Activated naive CD4-positive, alpha-beta T cell treated with anti-CD3 and anti-CD28 coated beads, Interleukin-2, amount 50 U/mL, for 72 hours (primary cell): ENCODE data around the gene PCDHA12. TPM values are rescaled to one million over a fixed set of nuclear protein-coding genes. Genes with fewer than 3 reads are reported as not detected.

Experiments
- ATAC-seq, 2 donors: fragments of 150-1000 bp; cut with Tn5 transposase; 2 replicates each; pipeline ENCODE4 v1.10.0; 2021; ENCODE audit warnings: mild to moderate bottlenecking in 2 of 2, moderate library complexity in 2 of 2
- DNase-seq, 2 donors: peaks; one replicate each; pipeline ENCODE4 v3.0.0; 2021 to 2022; ENCODE audit warnings: low spot score in 2 of 2
- H3K27ac Mint-ChIP-seq, 2 donors: one replicate each; pipeline ENCODE4 v1.8.0; 2022; ENCODE audit warnings: mild to moderate bottlenecking in 2 of 2, mixed read lengths in 2 of 2
- H3K36me3 Mint-ChIP-seq, 2 donors: one replicate each; pipeline ENCODE4 v1.8.0; 2022; ENCODE audit warnings: mixed read lengths in 2 of 2
- H3K9me3 Mint-ChIP-seq, 2 donors: one replicate each; pipeline ENCODE4 v1.8.0; 2022; ENCODE audit warnings: mixed read lengths in 2 of 2
- total RNA-seq, 2 donors: library from RNA; stranded (reverse); gene quantifications; one replicate each; pipeline ENCODE4 v1.2.3, GENCODE V29; 2022

The PCDHA12 gene
- total RNA-seq, 2 donors from 2014 or later = not detected

DNA sequence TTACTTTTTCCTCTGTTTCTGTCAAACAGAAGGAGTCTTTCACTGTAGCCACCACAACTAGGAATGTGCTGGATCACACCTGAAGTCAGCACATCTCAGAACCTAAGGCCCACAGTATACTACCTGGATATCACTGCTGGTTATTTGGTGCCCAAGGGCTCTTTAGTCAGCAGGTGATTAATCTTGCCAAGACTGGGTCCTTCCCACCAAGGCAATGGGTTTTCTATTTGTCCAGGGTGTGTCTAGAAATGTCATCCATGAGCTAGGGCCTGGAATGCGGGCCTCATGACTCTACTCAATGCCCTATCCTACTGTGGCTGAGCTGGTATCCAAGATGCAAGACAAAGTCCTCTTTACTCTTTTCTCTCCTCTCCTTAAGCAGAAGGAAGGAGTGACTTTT lies 41.2 kb downstream of the PCDHA12 start:
- no peak for ATAC-seq
- DNase-seq = no peak
- Mint-ChIP-seq H3K36me3 (peaks cover 0 to 13% of the 10 kb centered on the region in 2 donors), H3K27ac (no peak overlapping the region), H3K9me3 (peaks cover 15 to 22% of the 10 kb centered on the region in 2 donors)

DNA sequence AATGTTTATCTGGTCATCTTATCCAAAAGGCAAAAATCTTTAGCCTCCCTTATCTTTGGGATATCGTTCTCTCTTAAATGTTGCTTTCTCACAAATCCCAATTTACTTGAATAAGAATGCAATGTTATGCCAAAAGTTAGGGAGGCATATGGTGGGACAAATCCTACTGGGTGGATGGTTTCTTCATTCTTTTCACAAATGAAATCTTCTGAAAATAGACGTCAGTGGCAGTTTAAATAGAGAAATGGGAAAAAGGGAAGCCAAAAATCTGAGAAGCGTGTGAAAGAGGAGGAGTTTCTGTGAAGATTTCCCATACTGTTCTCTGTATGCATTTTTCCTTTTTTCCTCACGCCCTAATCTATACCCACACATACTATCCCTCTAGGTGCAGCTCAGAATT lies 48.5 kb downstream of the PCDHA12 start:
- Mint-ChIP-seq H3K36me3 (peaks cover 0 to 17% of the 10 kb centered on the region in 2 donors), H3K9me3 (peaks cover 0 to 4% of the 10 kb centered on the region in 2 donors), H3K27ac (no peak overlapping the region)
- ATAC-seq (no peak), DNase-seq (no peak)

DNA sequence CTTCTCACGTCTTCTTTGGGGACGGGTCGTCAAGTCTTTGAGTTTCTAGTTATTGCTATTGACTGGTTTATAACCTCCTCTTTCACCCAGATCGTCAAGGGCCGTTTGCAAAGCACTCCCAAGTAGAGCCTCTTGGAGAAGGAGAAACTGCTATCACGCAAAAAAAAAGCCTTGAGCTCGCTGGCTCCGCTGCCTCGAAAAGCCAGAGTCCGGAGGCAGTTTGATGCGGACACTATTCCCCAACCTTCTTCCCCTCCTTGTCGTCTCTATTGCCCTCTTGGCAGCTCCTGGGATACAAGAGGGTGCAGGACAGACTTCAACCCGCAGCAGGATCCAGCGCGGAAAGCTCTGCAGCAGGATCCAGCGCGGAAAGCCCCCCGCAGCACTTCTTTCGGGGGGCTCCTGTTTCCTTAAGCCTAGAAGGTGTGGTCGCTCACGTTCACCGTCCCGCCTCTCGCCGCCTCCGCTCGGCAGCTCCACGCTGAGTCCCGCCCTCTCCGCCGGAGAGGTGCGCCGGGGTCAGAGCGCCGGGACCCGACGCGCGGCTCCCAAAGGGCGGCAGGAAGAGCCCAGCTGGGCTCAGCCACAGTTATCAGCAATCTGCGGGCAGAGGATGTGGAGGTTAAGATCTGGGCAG lies 50.8 kb downstream of the PCDHA12 start, which contains the start of gene PCDHAC1:
Gene PCDHAC1, plus strand, starts transcription at position 494 of the 637 bp plus-strand sequence. CDS start 594 bp downstream, outside the sequence.
- H3K9me3 Mint-ChIP-seq = no peaks in the 10 kb centered on the region
- DNase-seq = no peak
- no peak for ATAC-seq
- H3K27ac Mint-ChIP-seq = no peak within 1 kb of the TSS
- H3K36me3 Mint-ChIP-seq = peaks cover 0 to 17% of the 10 kb centered on the region in 2 donors

DNA sequence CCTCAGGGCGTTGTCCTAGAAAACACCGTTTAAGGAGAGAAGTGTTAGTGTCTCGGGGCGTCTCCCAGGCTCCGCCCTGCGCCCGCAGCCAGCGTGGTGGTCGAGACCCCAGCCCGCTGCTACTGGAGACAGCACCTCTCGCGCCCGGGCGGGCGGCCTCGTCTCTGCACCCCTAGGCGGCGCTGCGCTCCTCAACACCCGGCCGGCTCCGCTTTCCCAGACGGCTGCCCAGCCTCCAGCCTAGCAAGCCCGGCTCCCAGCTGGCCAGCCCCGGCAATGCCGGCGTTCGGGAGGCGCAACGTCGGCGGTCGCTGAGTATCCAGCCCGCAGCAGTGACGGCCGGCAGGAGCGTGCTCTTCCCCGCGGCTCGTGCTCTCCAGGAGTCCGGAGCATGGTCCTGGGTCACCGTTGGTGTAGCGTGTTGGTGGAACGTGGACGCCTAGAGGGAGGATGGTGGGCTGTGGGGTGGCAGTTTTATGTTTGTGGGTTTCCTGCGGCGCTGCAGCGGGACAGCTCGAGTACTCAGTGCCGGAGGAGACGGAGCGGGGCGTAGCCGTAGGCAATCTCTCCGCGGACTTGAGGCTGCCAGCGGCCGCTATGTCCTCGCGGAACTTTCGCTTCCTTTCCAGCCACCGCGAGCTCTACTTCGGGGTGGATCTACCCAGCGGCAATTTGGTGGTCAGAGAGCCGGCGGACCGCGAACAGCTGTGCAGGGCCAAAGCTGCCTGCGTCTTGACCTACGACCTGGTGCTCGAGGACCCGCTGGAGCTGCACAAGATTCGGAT lies 51.5 kb downstream of the PCDHA12 start:
- H3K9me3 Mint-ChIP-seq = no peaks in the 10 kb centered on the region
- ATAC-seq (peak; percentile 26 to 40), DNase-seq (peak in 1 of 2 donors; percentile 39)
- no peak overlapping the region for H3K27ac Mint-ChIP-seq
- peaks cover 0 to 17% of the 10 kb centered on the region in 2 donors for H3K36me3 Mint-ChIP-seq

DNA sequence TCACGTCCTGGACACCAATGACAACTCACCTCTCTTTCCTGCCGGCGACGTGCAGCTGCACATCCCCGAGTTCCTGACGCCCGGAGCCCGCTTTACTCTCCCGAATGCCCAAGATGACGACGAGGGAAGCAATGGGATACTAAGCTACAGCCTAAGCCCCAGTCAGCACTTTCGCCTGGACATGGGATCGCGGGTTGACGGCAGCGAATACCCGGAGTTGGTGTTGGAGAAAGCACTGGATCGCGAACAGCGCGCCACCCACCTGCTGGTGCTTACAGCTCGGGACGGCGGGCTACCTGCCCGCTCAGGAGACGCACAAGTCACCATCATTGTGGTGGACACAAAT lies 52.1 kb downstream of the PCDHA12 start:
- no peak for DNase-seq
- no peak for ATAC-seq
- no peak overlapping the region for H3K27ac Mint-ChIP-seq
- no peaks in the 10 kb centered on the region for H3K9me3 Mint-ChIP-seq
- H3K36me3 Mint-ChIP-seq = peaks cover 0 to 17% of the 10 kb centered on the region in 2 donors

Other genes starting within 250 kb of the PCDHA12 start
- 1 to 10 TPM in 1 of 2 donors, under 1 TPM in 1; 0.56 to 1.6 TPM for gene CD14, start 242.1 kb upstream of the PCDHA12 start, total RNA-seq
- 10 to 100 TPM; 28.7 to 30.2 TPM for gene TMCO6, start 235.9 kb upstream of the PCDHA12 start, total RNA-seq
- gene NDUFA2, start 227.7 kb upstream of the PCDHA12 start, total RNA-seq = 10 to 100 TPM; 68.4 to 71.8 TPM
- gene IK, start 227.5 kb upstream of the PCDHA12 start, total RNA-seq = 100 to 1,000 TPM in 1 of 2 donors, 10 to 100 TPM in 1; 87.6 to 108 TPM
- gene WDR55, start 210.4 kb upstream of the PCDHA12 start, total RNA-seq = 10 to 100 TPM; 32.5 to 36.3 TPM
- gene DND1, start 201.7 kb upstream of the PCDHA12 start, total RNA-seq = 1 to 10 TPM in 1 of 2 donors, under 1 TPM in 1; 0.82 to 3.4 TPM
- gene HARS1, start 183.9 kb upstream of the PCDHA12 start, total RNA-seq = 10 to 100 TPM; 78.9 to 94.6 TPM
- 10 to 100 TPM; 29.8 to 34.1 TPM for gene HARS2, start 183.9 kb upstream of the PCDHA12 start, total RNA-seq
- 10 to 100 TPM; 50.9 to 72.1 TPM for gene ZMAT2, start 174.9 kb upstream of the PCDHA12 start, total RNA-seq
- not detected for gene PCDHA1, start 89.2 kb upstream of the PCDHA12 start, total RNA-seq
- gene PCDHA2, start 80.5 kb upstream of the PCDHA12 start, total RNA-seq = under 1 TPM in 1 of 2 donors, not detected in 1; 0.09 TPM
- not detected for gene PCDHA3, start 74.3 kb upstream of the PCDHA12 start, total RNA-seq
- gene PCDHA4, start 68.2 kb upstream of the PCDHA12 start, total RNA-seq = not detected
- gene PCDHA5, start 53.7 kb upstream of the PCDHA12 start, total RNA-seq = not detected
- gene PCDHA6, start 47.3 kb upstream of the PCDHA12 start, total RNA-seq = not detected
- gene PCDHA7, start 41.0 kb upstream of the PCDHA12 start, total RNA-seq = not detected
- not detected for gene PCDHA8, start 34.1 kb upstream of the PCDHA12 start, total RNA-seq
- not detected for gene PCDHA9, start 26.9 kb upstream of the PCDHA12 start, total RNA-seq
- not detected for gene PCDHA10, start 19.4 kb upstream of the PCDHA12 start, total RNA-seq
- not detected for gene PCDHA11, start 6.4 kb upstream of the PCDHA12 start, total RNA-seq
- not detected for gene PCDHA13, start 6.8 kb downstream of the PCDHA12 start, total RNA-seq
- gene PCDHAC1, start 51.0 kb downstream of the PCDHA12 start, total RNA-seq = not detected
- gene PCDHAC2, start 91.2 kb downstream of the PCDHA12 start, total RNA-seq = not detected
- not detected for gene PCDHB1, start 176.1 kb downstream of the PCDHA12 start, total RNA-seq
- gene PCDHB2, start 219.3 kb downstream of the PCDHA12 start, total RNA-seq = not detected
- not detected for gene PCDHB3, start 225.2 kb downstream of the PCDHA12 start, total RNA-seq
- gene PCDHB4, start 246.5 kb downstream of the PCDHA12 start, total RNA-seq = not detected